ENCODE measurements around the gene EPHB2.

DNA sequence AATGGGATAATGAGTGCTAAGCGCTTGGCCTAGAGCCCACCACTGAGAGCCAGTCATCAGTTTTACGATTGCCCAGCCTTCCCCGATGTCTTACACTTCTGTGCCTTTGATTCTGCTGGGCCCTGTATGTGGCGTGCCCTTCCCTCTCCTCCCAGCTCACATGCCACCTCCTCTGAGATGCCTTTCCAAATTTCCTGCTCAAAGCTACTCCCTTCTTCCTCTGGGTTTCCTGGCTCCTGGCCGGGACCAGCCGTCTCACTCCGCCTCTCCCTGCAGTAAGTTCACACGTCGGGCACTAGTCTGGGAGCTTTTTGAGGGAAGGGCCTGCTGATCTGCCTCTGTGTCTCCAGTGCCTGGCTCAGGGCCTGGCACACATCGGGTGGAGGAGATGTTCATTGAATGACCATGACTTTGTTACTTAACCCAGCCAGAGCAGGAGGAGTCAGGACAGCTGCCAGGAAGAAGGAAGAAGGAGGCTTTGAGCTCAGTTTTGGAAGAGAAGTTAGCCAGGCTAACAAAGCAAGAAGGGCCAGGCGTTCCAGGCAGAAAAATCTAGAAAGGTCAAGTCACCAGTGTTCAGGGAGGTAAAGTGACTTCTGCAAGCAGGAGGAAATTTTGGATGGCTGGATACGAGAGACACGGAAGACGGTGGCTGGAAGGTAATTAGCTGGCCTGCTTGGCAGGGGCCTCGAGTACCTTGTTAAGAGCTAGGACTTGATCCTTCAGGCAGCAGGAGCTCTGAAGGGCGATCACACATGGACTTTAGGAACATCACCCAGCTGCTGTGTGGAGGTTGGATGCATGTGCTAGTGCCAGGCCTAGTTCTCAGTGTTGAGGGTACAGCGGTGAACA, 63.6 kb downstream of the EPHB2 start:
- TF ChIP-seq, protein P1, sequence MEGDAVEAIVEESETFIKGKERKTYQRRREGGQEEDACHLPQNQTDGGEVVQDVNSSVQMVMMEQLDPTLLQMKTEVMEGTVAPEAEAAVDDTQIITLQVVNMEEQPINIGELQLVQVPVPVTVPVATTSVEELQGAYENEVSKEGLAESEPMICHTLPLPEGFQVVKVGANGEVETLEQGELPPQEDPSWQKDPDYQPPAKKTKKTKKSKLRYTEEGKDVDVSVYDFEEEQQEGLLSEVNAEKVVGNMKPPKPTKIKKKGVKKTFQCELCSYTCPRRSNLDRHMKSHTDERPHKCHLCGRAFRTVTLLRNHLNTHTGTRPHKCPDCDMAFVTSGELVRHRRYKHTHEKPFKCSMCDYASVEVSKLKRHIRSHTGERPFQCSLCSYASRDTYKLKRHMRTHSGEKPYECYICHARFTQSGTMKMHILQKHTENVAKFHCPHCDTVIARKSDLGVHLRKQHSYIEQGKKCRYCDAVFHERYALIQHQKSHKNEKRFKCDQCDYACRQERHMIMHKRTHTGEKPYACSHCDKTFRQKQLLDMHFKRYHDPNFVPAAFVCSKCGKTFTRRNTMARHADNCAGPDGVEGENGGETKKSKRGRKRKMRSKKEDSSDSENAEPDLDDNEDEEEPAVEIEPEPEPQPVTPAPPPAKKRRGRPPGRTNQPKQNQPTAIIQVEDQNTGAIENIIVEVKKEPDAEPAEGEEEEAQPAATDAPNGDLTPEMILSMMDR (IDR thresholded peaks at IDR 0.05) = no peak
- TF ChIP-seq POLR2AphosphoS5 (IDR thresholded peaks at IDR 0.05; ENCODE audit: insufficient read depth in 1 of 2, low read depth in 1 of 2) = peak; percentile 15 to 26
- TF ChIP-seq POLR2A (IDR thresholded peaks at IDR 0.05) = no peak

Data from vagina (tissue), 2 donors.